ENCODE results near the gene TRMU.

The TRMU gene, protein sequence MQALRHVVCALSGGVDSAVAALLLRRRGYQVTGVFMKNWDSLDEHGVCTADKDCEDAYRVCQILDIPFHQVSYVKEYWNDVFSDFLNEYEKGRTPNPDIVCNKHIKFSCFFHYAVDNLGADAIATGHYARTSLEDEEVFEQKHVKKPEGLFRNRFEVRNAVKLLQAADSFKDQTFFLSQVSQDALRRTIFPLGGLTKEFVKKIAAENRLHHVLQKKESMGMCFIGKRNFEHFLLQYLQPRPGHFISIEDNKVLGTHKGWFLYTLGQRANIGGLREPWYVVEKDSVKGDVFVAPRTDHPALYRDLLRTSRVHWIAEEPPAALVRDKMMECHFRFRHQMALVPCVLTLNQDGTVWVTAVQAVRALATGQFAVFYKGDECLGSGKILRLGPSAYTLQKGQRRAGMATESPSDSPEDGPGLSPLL

DNA sequence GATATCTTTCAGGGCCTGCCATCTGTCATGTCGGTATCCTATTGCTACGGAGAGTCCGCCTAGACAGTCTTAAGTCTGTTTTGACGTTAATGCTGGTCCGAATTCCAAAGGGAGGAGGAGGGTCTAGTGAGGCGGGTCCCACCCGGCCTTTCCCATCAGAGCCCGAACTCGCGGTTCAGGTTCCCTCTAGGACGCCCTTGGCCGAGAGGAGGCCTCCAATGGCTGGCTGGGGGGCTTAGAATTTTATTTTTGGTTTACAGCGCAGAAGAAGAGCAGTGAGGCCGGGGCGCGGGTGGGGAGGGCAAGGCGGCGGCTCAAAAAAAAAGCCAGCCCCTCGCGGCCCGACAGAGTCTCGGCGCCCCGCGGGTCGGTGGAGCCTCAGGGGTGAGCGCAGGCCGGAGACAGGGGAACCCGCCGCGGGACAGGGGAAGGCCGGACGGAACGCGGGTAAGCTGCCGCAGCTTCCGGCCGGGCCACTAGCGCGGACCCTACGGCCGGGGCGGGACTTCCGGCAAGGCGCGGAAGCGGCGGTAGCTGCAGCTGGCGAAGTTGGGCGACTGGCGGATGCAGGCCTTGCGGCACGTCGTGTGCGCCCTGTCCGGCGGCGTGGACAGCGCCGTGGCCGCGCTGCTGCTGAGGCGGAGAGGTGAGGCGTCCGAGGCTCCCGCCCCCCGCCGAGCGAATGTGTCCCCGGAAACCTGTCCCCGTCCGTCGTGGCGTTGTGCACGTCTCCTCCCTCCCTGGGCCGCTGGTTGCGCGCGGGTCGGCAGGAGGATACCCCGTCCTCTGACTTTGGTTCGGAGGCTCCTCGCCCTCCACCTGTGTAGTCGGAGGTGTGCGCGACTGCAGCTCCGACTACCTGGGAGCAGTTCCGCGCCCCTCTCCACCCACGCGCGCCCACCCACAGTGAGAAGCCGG, at the start of gene TRMU:
Gene TRMU, plus strand, starts transcription at position 514 of the 918 bp plus-strand sequence. Its CDS starts 51 bp downstream, at position 565.
- DNase-seq, result peak; percentile 86

DNA sequence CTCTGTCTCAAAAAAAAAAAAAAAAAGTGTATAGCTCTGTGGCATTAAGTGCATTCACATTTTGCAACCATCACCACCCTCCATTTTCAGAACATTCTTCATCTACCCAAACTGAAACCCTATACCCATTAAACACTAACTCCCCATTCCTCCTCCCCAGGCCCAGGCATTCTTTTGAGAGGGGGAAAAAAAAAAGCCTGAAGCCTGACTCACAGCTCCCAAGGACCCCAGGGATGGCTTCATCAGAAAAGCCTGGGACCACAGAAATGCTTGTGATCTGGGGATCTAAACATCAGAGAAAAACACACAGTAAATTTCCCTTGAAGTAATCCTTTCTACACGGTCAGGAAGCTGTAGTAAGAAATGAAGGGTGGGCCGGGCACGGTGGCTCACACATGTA, 49.5 kb upstream of the TRMU start:
- DNase-seq, result no peak

DNA sequence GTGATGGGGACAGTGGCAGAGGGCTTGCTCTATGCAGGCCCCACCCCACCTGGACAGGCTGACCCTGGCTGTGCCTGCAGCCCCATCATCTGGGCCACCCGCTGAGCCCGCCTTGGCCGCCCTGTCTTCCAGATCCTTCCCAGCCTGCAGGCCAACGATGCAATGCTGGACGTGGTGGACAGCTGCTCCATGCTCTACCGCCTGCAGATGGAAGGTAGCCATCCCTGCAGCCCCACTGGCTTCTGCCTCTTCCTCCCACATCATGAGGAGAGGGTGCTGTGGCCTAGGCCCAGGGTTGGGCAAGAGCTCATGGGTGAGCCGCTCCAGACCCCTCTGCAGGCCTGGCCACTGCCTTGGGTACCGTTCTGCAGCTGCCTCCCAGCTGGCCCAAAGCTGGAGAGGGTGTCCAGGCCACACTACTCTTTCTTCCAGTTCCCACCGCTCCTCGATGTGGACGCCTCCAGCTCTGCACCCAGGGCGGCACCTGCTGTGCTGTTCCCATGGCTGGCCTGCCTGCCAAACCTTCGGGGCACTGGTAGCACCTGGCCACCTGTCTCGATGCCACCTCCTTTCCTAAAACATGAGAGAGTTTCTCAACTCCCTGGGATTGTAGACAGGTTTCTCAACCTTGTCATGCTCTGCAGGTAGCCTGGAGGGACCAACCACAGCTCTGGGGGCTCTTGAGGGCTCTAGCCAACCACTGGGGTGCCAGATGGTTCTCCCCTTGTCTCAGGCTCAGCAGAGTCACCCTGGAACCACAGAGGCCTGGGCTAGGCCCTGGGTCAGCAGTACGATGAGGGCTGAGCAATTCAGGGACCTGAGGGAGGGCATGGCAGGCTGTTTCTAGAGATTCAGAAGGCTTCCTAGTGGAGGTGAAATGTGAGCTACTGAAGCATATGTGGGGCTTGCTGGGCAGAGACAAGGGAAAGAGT, 48.3 kb upstream of the TRMU start:
- no peak for DNase-seq

DNA sequence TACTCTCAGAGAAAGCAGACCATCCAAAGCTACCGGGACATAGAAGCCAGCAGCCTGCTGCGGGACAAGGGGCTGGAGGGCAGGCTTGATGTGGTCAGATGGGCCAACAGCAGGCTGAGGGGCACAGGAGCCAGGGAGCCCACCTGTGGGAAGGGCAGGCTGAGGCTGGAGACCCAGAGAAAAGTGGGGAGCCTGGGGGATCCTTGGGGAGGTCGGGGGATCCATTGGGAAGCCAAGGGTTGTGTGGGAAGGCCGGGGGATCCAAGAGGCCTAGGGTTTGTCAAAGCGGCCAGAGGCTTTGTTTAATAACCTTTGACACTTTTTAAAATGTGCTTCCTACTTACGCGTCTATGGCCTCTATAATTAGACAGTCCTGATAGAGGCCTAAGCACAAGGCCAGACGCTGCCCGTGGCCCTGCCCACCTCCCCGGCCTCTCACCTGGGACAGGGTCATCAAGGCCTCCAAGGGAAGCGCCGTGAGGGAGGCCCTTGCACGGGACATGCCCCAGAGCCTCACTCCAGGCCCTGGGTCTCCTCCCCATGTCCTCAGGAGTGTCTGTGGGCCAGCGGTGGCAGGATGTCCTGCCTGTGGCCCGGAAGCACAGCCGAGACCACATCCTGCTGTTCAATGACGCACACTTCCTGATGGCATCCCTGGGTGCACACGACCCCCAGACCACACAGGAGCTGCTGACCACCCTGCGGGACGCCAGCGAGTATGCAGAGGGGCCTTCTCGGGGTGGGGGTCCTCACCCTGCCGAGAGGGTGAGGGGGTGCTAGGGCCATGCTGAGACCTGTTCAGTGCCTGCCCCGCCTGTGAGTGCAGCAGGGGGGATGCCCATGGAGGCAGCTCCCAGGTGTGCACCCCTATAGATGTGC, 47.4 kb upstream of the TRMU start:
- DNase-seq, result no peak

DNA sequence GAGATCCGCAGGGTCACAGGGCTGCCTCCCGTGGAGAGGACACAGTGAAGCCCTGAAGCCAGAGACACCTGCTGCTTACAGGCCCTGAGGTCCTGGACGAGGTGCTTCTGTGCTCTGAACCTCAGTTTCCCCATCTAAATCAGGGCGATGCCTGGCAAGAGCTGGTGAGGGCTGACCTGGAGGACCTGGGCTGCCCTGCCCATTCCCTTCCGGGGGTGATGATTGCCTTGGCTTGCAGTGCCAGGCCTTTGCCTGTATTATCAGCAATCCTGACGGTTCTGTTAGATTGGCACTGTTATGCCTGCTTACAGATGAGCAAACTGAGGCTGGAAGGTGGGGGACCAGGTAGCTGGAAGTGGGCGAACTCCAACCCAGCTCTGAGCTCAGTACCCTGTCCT, 46.7 kb upstream of the TRMU start:
- no peak for DNase-seq

DNA sequence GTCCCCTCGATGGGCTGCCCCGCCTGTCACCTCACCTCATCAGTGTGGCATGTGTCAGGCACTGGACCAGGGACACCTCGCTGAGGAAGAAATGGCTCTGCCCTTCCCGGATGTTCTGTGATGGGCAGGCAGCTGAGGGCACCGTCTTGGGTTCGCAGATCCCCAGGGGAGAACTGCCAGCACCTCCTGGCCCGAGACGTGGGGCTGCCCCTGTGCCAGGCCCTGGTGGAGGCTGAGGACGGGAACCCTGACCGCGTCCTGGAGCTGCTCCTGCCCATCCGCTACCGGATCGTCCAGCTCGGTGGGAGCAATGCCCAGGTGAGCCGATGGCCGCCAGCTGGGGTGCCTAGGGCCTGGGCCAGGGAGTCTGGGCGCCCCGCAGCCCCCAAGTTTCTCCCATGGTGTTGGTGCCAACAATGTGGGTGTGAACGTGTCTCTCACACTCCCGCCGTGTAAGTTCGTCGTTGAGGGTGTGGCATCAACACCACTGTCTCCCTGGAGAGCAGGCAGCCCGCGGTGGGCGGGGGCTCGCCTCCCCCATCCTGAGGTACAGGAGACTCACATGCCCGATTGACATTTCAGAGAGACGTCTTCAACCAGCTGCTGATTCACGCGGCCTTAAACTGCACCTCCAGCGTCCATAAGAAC, 46.1 kb upstream of the TRMU start:
- DNase-seq, result no peak

DNA sequence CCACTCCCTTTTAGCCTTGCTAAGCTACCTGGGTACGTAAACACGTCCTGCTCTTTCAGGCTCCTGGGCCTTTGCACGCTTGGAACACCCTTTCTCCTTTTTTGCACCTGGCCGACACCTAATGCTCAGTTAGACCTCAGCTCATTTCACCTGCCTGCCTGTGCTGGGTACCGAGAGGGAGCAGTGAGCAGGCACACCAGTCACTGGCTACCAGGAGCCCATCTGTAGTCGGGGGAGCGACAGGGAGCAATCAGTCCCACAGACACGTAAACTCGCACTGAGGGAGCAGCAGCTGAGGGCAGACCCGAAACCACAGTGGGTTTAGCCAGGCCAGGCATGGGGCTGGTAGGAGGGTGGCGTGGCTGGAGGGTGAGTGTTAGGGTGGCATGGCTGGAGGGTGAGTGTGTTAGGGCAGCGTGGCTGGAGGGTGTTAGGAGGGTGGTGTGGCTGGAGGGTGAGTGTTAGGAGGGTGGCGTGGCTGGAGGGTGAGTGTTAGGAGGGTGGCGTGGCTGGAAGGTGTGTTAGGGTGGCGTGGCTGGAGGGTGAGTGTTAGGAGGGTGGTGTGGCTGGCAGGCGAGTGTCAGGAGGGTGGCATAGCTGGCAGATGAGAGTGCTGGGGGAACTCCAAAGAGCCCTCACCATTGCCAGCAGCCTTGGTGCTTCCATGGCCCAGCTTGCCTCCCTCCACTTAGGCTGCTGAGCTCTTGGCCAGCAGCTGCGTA, 45.2 kb upstream of the TRMU start:
- no peak for DNase-seq

DNA sequence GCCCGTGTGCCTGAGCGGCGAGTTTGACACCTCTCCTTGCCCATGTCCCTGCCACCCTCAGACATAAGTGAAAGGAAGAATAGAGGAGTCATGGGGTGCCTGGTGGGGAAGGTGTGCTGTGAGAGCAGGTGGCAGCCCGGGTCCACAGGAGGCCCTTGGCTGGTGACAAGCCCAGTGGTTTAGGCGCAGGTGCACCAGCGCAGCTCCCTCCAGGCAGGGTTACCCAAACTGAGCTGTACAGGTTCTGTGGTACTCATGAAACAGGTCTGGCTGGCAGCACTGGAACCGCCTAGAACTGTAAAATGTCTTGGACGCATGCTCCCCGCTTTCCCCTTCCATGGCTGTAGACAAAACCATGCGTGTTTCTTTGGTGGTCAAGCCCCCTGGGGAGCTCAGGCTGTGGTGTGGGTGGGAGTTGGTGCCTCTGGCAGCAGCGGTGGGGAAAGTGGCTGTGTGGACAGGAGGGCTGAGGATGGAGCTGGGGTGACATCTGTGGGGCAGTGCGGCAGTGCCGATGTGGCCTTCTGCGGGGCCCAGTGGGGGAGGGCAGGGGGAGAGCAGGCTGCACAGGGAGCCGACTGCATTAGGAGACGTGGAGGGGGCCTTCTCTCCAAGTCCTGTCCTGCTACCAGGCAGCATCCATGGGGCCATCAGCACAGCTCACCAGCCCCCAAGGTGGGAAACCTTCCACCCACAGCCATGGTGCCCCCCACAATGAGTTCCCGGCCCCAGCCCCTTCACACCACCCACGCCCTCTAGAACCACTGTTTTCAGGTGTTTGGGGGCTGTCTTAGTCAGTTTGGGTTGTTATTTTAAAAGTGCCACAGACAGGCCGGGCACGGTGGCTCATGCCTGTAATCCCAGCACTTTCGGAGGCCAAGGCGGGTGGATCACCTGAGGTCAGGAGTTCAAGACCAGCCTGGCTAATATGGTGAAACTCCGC, 44.4 kb upstream of the TRMU start:
- no peak for DNase-seq

DNA sequence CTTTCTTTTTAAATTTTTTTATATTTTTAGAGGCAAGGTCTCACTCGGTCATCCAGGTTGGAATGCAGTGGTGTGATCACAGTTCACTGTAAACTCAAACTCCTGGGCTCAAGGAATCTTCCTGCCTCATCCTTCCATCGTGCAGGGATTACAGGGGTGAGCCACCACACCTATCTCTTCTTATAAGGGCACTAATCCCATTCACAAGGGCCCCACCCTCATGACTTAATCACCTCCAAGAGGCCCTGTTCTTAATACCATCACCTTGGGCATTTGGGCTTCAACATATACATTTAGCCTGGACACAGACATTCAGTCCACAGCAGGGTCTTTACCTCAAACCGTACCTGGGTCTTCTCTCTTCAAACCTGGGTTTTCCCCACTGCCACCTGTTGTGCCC, 43.3 kb upstream of the TRMU start:
- DNase-seq, result peak; percentile 1

DNA sequence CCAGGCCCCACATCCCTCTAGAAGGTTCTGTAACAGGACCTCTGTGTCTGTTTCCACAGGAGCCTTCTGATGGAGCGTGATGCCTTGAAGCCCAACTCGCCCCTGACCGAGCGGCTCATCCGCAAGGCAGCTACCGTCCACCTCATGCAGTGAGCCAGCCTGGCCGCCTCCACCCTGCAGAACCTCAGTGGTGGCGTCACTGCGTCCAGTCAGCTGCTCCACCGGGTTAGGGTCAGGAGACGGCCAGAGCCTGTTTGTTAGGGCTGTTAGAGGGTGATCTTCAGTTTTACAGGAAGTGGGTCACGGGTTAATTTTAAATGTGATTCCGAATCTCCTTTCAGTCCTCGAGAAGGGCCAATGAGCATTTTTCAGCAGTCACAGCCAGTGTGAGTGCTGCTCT, 42.8 kb upstream of the TRMU start:
- no peak for DNase-seq

DNA sequence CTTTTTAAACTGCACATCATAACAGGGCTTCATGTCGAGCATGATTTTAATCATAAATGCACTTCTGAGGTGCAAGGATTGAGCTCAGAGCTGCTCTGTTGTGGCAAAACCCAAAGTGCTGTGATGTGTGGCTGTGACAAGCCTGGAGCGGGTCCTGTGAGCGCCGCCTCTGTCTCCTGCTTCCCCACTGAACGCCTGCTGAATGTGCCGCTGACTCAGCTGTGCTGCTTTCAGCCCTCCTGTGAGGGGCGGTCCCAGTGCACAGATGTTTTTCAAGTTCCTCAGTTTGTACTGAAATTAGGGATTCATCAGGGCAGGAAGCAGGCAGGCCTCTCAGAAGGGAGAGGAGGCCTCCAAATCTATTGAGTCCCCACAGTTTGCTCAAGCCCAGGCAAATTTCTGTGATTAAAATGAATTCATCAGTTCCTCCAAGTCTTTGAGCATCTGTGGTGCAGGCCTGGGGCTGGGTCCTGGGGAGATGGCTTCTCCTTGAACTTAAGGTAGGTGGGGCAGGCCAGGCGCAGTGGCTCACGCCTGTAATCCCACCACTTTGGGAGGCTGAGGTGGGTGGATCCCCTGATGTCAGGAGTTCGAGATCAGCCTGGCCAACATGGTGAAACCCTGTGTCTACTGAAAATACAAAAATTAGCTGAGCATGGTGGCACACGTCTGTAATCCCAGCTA, 41.8 kb upstream of the TRMU start:
- DNase-seq, result no peak

DNA sequence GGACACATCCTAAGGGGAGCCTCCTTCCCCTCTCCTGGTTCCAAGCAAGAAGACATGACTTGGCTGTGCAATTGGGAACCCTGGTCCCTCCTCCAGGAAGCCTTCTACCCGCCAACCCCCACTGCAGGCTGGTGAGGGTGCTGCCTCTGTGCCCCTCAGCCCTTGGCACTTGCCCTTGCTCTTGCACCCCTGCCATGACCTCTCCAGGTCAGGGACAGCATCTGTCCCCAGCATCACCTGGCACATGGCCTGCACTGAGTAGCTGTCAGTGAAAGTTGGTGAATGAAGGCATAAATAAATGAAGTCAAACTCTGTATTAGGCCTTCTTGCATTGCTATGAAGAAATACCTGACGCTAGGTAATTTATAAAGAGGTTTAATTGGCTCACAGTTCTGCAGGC, 40.7 kb upstream of the TRMU start:
- DNase-seq, result no peak

DNA sequence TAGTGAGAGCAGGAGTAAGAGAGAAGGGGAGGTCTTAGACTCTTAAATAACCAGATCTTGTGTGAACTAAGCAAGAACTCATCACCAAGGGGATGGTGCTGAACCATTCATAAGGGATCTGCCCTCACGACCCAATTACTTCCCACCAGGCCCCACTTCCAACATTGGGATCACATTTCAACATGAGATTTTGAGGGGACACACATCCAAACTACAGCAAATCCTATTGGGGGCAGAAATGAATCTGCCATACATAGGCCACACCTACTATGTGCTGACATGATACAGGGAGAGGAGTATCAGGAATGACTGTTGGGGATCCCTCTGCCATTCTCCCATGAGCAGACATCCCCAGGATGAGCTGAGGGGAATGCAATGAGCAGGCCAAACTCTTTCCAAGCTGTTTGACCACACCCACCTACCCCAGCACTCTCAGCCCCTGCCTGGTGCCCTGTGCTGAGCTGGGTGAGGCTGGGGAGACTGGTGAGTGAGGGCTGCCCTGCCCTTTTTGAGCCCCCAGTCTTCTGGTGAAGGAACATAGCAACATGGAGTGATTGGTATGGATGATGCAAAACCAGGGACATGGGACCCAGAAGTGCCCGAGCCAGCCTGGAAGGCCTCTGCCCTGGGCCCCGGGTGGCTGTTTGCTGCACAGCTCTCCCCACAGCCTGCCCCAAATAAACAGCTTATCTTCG, 40.1 kb upstream of the TRMU start:
- DNase-seq, result peak; percentile 10

DNA sequence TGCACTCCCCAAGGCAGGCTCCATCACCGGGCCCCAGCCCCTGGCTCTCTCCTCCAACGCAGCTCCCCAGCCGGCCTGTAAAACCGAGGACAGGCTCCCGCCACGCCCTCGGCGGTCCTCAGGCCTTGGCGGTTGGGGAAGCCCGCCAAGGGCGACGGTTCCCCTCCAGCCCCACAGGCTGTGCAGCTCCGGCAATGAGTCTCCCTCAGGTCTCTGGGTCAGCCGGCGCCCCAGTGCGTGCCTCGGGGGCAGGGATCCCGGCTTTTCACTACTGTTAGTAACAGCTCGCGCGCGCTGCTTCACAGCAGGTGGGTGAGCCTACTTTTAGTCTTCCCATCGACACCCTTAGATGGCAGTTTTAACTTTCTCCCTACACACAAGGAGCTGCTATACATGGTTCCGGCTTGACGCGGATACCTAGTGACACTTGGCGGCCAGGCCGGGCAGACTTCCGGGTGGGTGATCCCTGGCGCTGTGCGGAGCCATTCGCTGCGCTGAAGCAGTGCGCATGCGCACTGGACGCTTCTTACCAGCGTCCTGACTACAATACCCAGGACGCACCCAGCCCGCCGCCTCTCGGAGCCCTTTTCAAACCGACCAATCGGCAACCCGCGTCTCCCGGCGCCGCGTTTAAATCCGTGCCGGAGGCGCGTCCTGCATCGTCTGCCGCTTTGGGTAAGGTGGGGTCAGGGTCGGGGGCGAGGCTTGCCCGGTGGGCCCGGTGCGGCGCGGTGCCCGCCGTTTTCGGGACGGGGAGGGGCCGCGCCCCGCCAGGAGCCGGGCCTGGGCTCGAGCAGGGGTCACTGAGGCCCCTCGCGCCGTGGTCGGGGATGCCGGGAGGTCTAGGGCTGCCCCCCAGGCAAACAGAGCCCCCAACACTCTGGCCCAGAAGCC, 39.0 kb upstream of the TRMU start, which contains the start of gene GTSE1:
Gene GTSE1, plus strand, starts transcription at position 614 of the 894 bp plus-strand sequence. CDS start 531 bp downstream, outside the sequence.
- DNase-seq, result peak; percentile 98

DNA sequence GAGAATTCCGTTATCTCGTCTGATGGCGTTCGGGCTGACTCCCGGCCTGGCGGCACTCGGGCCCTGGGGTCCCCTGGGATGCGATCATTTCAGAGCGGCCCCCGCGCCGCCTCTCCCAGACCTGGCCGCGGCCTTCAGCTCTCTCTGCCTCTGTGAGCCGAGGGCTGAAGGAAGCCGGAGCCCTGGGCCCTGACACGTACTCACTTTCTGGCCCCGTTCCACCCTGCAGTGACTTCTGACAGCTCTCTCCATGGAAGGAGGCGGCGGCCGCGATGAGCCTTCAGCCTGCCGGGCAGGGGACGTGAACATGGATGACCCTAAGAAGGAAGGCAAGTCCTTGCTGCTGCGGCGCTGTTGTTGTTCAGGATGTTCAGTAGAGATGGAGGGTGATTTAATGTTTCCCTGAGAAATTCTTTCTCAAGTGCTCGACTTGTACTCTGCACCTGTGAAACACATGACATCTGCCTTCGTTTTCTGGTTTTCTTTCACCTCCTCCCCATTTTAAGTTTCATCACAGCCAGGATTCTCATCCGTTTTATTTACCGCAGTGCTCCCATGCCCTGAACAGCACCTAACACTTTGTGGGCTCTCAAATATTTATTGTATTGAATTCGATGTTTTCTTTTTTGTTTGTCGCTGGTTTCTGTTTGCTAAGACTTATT, 38.2 kb upstream of the TRMU start:
- DNase-seq, result peak; percentile 45

DNA sequence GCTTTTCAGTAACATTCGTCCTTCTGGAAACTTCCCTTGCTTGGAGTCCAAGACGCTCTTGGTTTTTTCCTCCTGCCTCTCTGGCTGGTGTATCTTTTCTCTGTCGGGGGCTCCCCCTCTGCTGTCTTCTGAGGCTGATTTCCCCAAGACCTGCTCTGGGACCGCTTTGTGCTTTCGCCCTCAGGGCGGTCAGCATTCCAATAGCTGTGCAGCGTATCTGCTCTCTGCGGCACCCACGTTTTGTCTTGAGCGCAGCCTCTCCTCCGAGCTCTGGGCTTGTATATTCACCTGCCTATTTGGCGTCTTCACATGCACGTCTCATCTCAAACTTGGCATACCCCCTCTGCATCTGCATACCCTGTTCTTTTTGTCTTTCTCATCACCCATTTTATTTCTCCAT, 36.4 kb upstream of the TRMU start:
- no peak for DNase-seq
